NB4 (cell line): ENCODE results near the gene LRP6.
"Not testable (repeated sequence)": the region's sequence is repeated elsewhere in the genome, so short reads cannot be mapped to it uniquely, and the experiment has no call there.

ENCODE experiments used
- DNase-seq: peaks from one replicate; pipeline ENCODE4 v3.0.0; 2010; ENCODE audit warnings: low read depth
- H3K4me3 ChIP-seq: one replicate; pipeline ENCODE4 v1.5.1; 2011; ENCODE audit warnings: mild to moderate bottlenecking, low read depth, low read length, moderate library complexity
- MYC ChIP-seq: IDR thresholded peaks from 2 replicates; pipeline ENCODE4 v1.6.1; 2011; ENCODE audit warnings: low read depth, low read length
- POLR2A ChIP-seq: IDR thresholded peaks from 2 replicates; pipeline ENCODE4 v1.6.1; 2011; ENCODE audit warnings: mild to moderate bottlenecking; ENCODE audit not compliant: insufficient read length; ENCODE audit errors: extremely low read depth
- TF ChIP-seq, protein P1 (sequence below): IDR thresholded peaks from one replicate; pipeline ENCODE4 v1.5.1; 2012; ENCODE audit warnings: low read depth, low read length
- TF ChIP-seq, protein P2 (sequence below): IDR thresholded peaks from 2 replicates; pipeline ENCODE4 v1.6.1; 2011; ENCODE audit warnings: low read depth, low read length

The LRP6 gene

GRCh38 chr12:12115514-12115913 is 151.3 kb downstream of the LRP6 start:
- no peak for DNase-seq
- TF ChIP-seq, protein P1, sequence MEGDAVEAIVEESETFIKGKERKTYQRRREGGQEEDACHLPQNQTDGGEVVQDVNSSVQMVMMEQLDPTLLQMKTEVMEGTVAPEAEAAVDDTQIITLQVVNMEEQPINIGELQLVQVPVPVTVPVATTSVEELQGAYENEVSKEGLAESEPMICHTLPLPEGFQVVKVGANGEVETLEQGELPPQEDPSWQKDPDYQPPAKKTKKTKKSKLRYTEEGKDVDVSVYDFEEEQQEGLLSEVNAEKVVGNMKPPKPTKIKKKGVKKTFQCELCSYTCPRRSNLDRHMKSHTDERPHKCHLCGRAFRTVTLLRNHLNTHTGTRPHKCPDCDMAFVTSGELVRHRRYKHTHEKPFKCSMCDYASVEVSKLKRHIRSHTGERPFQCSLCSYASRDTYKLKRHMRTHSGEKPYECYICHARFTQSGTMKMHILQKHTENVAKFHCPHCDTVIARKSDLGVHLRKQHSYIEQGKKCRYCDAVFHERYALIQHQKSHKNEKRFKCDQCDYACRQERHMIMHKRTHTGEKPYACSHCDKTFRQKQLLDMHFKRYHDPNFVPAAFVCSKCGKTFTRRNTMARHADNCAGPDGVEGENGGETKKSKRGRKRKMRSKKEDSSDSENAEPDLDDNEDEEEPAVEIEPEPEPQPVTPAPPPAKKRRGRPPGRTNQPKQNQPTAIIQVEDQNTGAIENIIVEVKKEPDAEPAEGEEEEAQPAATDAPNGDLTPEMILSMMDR = no peak
- TF ChIP-seq, protein P2, sequence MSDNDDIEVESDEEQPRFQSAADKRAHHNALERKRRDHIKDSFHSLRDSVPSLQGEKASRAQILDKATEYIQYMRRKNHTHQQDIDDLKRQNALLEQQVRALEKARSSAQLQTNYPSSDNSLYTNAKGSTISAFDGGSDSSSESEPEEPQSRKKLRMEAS = no peak

DNA sequence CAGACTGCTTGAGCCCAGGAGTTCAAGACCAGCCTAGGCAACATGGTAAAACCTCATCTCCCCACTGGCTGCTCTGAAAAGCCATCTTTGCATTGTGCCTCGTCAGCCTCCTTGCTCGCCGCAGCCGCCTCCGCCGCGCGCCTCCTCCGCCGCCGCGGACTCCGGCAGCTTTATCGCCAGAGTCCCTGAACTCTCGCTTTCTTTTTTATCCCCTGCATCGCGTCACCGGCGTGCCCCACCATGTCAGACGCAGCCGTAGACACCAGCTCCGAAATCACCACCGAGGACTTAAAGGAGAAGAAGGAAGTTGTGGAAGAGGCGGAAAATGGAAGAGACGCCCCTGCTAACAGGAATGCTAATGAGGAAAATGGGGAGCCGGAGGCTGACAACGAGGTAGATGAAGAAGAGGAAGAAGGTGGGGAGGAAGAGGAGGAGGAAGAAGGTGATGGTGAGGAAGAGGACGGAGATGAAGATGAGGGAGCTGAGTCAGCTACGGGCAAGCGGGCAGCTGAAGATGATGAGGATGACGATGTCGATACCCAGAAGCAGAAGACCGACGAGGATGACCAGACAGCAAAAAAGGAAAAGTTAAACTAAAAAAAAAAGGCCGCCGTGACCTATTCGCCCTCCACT is 155.8 kb downstream of the LRP6 start:
- not testable (repeated sequence) for H3K4me3 ChIP-seq, DNase-seq

More at GRCh38 chr12:12115514-12115913, 151.3 kb downstream of the LRP6 start:
- no peak overlapping the region for H3K4me3 ChIP-seq

- no peak for TF ChIP-seq MYC
- TF ChIP-seq, protein P2 = no peak
- no peak for TF ChIP-seq POLR2A
- TF ChIP-seq, protein P1 = no peak
- no peak overlapping the region for H3K4me3 ChIP-seq
- DNase-seq = no peak
These were observed 158.3 kb downstream of the LRP6 start for GRCh38 chr12:12108441-12109058.

- no peak for DNase-seq
- H3K4me3 ChIP-seq = no peak overlapping the region
- TF ChIP-seq MYC = no peak
- no peak for TF ChIP-seq POLR2A
- TF ChIP-seq, protein P2 = no peak
- TF ChIP-seq, protein P1 = no peak
These were observed 159.2 kb downstream of the LRP6 start for GRCh38 chr12:12107678-12108077.

DNA sequence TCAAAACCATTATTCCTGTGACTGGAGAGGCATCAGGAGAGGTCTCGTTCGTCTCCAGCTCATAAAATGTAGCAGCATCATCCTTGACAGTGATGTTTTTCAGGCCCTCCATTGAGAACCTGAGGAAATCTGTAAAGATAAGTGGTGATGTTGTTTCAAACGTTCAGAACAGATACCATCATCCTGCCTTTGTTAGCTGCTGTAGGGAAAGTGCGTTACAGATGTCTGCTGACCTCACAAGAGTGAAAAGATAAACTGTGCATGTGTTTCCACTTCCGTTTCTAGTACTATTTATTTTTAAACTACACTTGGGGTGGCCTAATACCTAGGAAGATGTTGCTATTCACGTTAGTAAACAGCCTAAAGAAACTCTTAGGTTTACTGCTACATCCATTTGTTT is 167.7 kb downstream of the LRP6 start:
- no peak for DNase-seq
- H3K4me3 ChIP-seq = no peak overlapping the region
- TF ChIP-seq, protein P1 = no peak
- TF ChIP-seq MYC = no peak
- TF ChIP-seq POLR2A = no peak
- TF ChIP-seq, protein P2 = no peak

DNA sequence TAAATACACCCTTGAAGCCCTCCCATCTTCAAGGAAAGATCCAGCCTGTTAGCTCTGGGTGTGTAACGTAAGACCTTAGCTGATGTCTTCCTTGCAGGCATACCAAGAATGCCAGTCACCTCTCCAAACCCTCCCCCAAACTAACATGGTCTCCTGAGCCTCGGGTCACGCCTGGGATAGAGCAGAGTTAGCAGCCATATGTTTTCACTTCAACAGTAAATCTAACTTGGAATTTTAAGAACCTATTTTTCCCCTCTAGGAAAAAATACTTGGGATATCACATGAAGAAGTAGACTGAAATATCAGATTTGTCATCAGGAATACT is 168.2 kb downstream of the LRP6 start:
- no peak for DNase-seq
- no peak overlapping the region for H3K4me3 ChIP-seq
- TF ChIP-seq, protein P2 = no peak
- TF ChIP-seq, protein P1 = no peak
- TF ChIP-seq MYC (no peak), POLR2A (no peak)
